Inflammatory macrophage treated with lipopolysaccharide for 4 hours (primary cell): ENCODE measurements around the gene CST9.
A peak's percentile ranks its signal among the peaks of the same experiment; 100 is the strongest.
"Not testable (repeated sequence)": the region's sequence is repeated elsewhere in the genome, so short reads cannot be mapped to it uniquely, and the experiment has no call there.

Experiments
- DNase-seq: peaks from one replicate; pipeline ENCODE4 v3.0.0-alpha.2; 2020

CST9 gene

DNA sequence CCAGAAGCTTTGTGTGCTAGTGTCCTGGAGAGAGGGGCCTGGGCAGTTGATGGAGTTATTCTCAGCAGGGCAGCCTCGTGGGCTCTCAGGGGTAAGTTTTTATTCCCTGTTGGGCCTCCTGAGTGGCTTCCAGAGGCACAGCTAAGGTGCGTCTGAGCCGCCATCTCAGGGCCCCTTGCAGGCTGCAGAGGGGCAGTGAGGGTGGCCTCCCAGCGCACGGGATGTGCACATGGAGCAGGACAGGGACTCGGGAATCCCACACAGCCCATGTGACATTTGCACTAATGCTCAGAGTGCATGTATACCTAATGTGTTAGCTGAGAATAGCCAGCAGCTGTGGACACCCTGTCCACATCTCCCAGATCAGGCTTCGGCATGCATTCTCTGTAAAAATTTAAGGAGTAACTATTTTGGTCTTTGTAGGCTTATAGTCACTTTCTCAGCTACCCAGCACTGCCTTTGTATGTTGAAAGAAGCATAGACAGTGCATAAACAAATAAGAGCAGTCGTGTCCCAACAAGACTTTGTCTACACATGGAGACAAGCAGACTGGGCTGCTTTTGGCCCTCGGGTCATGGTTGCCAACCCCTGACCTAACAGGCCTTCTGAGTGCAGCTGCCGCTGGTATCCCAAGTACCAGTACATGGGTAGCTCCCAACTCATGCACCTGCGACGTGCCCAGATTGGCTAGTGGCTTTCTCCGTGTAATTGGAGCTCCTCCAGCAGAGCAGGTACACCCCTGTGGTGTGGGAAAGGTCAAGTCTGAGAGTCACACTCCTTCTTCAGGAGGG, 18.8 kb downstream of the CST9 start:
- no peak for DNase-seq

DNA sequence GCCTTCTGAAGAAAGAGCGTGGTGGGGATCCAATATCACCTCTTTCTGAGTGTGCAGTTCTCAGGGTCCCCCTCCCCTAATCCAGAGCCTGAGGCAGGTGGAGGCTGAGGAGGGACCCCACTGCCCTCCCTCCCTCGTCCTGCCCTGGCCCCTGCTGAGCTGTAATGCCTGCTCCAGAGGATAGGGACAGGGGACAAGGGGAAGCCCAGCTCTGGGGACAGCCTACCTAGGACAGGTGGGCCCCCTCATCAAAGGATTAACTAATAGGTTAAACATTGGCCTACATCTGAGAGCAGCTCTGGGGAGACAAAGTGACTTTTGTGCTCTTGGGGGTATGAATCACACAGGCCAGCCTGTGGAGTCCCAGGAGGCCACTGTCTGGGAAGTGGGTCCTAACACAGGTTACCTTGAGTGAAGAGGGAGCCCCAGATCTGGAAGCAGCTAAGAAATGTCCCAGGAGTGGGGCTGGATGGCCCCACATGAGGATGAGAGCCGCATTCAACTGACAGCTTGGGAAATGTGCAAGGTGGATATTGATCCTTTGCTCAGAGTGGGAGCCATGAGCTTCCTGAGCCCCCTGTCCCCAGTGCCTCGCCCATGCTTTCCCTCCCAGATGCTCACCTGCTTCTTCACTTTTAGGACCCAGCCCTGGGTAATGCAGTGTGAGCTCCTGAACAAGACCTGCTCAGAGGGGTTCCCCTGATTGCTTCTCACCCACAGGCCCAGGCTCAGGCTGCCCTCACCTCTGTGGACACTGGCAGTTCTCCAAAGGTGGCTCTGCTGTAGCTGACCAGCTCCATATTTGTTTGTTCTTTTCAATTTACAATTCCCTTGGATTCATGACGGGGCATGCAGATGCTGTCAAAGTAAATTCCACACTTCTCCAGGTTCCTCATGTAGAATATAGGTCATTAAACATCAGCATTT, 19.6 kb downstream of the CST9 start:
- DNase-seq = no peak

GRCh38 chr20:23585449-23585807, 20.3 kb downstream of the CST9 start:
- DNase-seq = no peak

DNA sequence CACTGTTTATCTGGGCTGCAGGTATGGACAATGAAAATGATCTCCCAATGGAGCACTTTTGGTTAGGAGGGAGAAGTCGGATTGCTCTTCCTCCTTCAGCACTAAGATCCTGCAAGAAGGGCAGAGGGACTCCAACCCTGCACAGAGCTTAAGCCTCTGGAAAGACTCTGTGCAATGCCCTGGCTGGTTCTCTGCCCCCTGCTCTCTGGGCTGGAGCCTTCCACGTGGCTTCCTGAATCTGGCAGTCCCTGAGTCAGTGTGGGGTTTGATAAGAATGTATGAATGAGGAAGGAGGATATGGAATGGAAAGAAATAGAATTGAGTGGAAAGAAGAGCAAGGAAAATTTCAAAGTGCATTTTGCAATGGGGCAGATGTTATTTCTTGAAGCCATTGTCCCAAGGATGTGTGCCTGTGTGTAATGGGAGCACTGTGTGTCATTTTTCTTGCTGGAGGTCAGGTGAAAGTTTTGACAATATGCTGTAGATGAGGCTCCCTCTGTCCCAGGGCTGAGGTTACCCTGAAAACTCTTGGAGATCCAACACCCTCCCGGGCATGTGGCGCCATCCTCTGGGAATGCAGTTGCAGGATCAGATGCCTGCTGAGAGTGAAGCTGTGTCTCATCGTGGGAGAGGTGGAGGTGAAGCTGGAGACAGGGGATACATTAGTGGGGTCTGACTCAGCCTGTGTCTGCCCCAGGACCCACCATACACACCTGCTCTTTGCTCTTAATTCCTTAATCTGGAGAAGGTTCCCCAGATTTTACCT, 21.1 kb downstream of the CST9 start:
- DNase-seq = no peak

DNA sequence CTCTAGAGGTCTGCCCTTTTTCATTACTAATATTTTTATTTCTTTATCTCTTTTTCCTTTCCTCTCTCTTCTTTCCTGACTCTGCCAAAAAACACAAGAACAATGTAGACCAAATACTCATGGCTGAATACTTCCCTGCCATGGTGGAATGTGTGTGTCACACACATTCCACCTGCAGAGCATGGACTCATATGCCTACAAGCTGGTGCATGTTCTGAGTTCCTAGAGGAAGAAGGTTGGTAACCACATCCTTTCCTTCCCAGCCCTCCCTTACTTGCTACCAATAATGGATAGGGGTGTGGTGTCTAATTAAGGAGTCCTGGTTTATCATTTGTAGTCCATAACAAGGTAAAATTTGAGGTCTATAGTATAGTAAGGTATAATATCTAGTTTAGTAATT, 22.2 kb downstream of the CST9 start:
- no peak for DNase-seq

DNA sequence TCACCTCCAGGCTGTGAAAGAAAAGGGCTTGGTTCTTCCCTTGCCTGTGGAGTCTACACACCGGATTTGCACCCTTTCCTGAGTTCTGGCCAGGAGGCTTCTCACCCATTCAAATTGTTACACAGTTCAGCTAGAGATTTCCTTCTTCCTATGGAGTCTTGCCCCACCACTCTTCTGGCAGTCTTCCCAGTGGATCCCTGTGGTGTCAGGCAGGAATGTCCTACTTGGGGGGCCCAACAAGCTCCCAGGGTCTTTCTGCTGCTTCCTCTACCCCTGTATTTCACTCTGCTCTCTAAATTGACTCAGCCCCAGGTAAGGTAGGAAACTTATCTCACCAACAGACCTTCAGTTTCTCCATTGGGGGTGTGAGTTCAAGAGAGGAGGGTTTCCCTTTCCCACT, 23.4 kb downstream of the CST9 start:
- no peak for DNase-seq

DNA sequence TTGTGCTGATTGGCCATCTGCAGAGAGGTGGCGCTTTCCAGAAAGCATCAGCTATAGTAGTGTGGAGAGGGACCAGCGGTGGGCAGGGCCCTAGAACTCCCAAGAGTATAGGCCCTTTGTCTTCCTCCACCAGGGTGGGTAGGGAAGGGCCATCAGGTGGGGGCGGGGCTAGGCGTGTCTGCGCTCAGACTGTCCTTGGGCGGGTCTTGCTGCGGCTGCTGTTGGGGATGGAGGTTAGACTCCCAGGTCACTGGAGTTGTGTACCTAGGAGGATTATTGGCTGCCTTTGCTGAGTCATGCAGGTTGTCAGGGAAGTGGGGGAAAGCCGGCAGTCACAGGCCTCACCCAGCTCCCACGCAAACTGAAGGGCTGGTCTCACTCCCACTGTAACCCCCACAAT, 23.9 kb downstream of the CST9 start:
- not testable (repeated sequence) for DNase-seq

DNA sequence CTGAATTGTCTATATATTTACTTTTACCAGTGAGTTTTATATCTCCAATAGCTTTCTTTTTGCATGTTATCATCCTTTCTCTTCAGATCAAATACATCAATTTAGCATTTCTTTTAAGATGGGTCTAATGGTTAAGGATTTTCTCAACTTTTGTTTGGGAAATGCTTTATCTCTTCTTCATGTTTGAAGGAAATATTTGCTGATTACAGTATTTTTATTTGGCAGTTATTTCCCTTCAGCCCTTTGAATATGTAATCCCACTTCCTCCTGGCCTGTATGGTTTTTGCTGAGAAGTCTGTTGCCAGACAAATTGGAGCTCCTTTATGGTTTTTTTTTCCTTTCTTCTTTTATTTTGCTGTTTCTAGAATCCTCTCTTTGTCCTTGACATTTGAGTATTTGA, 30.7 kb downstream of the CST9 start:
- DNase-seq = no peak

DNA sequence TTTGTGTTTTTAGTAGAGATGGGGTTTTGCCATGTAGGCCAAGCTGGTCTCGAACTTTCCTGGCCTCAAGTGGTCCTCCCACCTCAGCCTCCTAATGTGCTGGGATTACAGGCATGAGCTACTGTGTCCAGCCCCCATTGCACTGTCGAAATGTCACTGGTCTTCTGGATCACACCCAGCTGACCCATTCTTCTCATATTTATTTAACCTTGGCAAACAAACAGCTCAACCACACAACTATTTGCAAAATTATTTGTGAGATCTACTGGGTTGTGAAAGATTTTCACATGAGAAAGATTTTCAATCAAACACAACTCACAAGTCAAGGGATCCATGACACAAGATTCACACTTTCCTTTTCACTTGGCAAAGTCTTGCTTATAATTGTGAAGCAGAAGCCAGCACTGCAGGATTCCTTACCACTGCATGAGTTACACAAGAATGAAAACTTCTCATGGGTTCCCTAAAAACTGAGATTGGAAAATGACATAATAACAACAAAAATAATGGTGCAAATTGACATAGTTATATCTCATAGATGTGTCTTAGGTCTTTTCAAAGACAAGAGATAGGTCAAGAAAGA, 35.4 kb downstream of the CST9 start:
- DNase-seq = peak; percentile 8

DNA sequence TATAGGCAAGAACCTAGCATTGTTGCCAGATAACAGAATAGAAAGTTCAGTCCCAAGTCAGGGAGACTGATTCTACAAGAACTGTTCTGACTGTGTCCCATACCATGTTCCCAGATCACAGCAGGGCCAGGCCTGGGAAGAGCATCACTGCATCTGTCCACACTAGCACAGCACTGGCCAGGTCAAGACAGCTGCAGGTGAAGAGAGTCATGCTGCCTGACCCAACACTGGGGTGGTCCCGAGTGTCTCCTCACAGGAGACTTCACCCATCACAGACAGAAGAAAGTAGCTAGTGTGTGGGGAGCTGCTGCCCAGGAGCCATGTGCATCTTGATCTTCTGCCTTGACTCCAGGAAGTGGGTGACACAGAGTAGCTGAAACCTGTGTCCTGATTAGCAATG, 36.1 kb downstream of the CST9 start:
- no peak for DNase-seq

DNA sequence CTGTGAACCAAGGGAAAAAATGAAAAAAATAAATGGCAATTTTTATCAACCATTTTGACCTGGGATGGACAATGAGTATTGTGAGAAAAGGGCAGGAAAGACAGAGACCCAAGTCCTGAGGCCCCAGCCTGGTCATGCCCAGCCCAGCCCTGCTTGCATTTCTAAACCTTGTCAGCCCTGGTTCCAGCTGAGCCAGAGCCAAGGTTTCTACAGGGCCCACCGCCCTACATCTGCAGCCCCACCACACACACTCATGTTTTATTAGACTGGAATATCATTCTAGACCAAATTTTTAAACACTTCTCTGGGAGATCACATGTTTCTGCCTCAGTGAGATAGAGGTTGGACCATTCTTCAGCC, 36.8 kb downstream of the CST9 start:
- no peak for DNase-seq

- no peak for DNase-seq
Measured at GRCh38 chr20:23568320-23568970, 37.3 kb downstream of the CST9 start, which contains the start of gene CST9L. TSS of gene CST9L (minus strand) at chr20:23568484. CDS start at chr20:23568450, 34 bp downstream.

GRCh38 chr20:23566199-23566932, 39.4 kb downstream of the CST9 start:
- DNase-seq = no peak

DNA sequence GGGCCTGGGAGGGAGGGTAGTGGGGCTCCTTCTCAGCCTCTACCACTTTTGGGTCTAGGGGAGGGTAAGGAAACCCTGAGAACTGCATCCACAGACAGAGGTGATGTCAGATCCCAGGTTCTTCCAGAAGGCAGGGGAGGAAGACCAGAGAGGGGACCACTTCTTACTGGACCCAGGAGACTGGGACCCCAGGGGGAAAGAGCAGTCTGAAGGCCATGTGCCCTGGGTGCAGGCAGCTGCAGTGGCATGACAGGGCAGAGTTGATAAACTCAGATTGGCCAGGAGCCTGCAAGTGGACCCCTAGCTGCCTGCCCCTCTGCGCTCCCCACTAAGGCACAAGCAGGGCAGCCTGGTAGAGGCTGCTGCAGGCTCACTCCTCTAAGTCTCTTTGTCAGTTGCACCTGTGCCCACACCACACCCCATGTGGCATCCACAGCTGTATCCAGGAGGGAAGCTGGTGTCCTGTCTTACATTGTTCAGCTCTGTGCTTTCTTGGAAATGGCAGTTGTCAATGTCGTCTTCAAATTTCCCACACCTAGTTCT, 40.1 kb downstream of the CST9 start:
- no peak for DNase-seq

- no peak for DNase-seq
Measured at GRCh38 chr20:23564927-23565326, 40.8 kb downstream of the CST9 start.

- DNase-seq = no peak
Measured at GRCh38 chr20:23562721-23563342, 42.9 kb downstream of the CST9 start.

DNA sequence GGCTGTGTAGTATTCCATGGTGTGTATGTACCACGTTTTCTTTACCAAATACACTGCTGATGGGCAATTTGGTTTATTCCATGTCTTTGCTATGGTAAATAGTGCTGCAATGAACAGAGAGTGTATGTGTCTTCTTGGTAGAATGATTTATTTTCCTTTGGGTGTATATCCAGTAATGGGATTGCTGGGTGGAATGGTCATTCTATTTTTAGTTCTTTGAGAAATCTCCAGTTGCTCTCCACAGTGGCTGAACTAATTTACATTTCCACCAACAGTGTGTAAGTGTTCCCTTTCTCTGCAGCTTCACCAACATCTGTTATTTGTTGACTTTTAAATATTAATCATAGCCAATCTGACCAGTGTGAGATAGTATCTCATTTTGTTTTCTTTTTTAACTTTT, 51.3 kb downstream of the CST9 start:
- DNase-seq = no peak
